Hematopoietic multipotent progenitor cell treated with erythropoietin and hydrocortisone succinate and interleukin-3 and kit ligand, for 6 days (in vitro differentiated cells): ENCODE data around the gene SLC6A9.

Experiments used
- DNase-seq: peaks from one replicate; pipeline ENCODE4 v3.0.0-alpha.2; 2015

Gene SLC6A9

GRCh38 chr1:43981636-43982035 lies 49.6 kb downstream of the SLC6A9 start:
- DNase-seq: no peak

DNA sequence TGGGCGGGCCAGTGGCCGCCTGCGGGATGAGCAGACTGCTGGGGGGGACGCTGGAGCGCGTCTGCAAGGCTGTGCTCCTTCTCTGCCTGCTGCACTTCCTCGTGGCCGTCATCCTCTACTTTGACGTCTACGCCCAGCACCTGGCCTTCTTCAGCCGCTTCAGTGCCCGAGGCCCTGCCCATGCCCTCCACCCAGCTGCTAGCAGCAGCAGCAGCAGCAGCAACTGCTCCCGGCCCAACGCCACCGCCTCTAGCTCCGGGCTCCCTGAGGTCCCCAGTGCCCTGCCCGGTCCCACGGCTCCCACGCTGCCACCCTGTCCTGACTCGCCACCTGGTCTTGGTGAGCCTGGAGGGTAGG lies 50.1 kb downstream of the SLC6A9 start:
- no peak for DNase-seq

GRCh38 chr1:43980255-43981134 lies 50.8 kb downstream of the SLC6A9 start:
- no peak for DNase-seq

GRCh38 chr1:43979528-43980254 lies 51.6 kb downstream of the SLC6A9 start:
- peak; percentile 82 for DNase-seq

DNA sequence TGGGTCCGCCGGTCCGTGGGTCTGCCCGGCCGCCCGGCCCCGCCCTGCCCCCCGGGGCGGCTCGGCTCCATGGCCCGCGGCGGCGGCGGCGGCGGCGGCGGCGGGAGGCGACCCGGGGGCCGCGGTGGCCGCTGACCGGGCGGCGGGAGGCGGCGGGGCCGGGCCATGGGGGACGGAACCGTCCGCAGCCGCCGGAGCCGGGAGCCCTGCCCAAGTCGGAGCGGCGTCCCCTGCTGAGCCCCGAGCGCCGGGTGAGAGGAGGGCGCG lies 52.1 kb downstream of the SLC6A9 start:
- DNase-seq: no peak

DNA sequence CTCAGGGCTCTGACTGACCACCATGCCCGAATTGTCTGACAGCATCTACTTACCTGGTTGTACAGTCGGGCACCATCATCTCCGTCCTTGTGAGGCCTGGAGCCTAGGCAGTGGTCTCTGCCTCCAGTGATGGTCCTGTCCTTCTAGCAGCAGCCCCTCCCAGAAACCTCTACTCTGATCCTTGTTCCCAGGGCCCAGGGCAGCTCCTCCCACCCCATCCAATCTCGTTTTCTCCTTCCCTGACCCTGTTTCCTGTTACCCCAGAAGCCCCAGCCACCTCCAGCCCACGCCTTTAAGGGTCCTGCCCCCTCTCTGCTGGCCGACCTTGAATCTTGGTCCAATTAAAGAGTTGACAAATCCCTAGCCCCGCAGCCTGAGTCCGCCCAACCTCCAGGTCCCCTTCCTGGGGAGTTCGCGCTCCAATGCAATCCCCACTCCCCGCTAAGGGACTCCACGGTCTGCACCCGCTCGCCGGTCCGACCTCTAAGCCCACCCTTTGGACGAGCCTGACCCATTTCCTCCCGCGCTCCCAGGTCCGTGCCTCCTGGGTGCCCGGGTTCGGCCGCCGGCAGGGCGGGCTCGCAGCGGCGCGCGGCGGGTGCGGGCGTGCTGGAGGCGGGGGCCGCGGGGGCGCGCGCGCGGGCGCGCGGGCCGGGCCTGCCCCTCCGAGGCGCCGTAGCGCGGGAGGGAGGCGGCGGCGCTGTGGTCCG lies 52.6 kb downstream of the SLC6A9 start, which contains the start of gene B4GALT2:
Gene B4GALT2, plus strand, starts transcription at position 660 of the 710 bp plus-strand sequence. CDS start 1,951 bp downstream, outside the sequence.
- DNase-seq: peak; percentile 60

GRCh38 chr1:43978264-43978550 lies 53.1 kb downstream of the SLC6A9 start:
- DNase-seq: peak; percentile 39

- DNase-seq: no peak
Observed at GRCh38 chr1:43977376-43978263, 53.6 kb downstream of the SLC6A9 start.

GRCh38 chr1:43976890-43977289 lies 54.4 kb downstream of the SLC6A9 start:
- no peak for DNase-seq

DNA sequence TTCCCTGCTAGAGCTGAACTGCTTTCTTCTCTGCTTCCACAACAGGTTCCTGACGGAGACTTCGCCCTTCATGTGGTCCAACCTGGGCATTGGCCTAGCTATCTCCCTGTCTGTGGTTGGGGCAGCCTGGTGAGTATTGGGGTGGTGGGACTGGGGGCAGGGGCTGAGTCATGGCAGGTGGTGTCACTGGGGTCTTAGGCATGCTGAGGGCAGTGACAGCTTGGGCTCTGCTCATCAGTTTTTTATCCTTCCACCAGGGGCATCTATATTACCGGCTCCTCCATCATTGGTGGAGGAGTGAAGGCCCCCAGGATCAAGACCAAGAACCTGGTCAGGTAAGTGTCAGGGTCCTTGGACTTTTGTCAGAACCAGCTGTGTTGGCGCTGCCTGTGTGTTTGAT lies 55.2 kb downstream of the SLC6A9 start:
- peak; percentile 46 for DNase-seq

DNA sequence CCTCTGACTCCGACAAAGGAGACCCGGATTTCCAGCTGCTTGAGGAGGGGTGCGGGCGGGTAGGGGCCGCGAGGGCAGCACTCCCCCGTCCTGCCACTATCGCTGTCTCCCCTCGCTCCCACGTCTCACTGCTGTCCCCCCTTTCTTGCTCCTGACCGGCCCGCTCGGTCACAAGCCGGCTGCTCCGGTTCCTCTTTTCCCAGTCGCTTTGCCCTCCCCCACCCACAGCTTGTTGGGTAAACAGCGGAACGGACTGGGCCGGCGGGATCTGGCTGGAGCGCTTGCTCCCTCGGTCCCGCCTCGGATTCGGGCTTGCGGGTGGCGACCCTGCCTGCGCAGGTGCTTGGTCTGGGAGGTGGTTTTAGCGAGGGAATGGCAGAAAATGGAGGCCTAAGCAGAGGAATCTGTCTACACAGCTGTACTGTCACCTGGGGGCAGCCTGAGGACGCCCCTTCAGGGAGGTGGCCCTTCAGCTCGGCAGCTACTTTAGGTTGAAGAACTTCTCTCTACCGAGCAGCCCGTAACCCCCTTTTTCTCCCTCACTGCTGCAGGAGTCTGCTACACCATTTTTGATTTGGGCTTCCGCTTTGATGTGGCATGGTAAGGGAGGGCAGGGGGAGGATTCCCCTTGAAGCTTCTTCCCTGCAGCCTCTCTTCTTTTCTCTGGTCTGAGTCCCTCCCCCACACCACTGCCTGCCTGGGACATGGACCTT lies 55.9 kb downstream of the SLC6A9 start:
- peak; percentile 70 for DNase-seq

DNA sequence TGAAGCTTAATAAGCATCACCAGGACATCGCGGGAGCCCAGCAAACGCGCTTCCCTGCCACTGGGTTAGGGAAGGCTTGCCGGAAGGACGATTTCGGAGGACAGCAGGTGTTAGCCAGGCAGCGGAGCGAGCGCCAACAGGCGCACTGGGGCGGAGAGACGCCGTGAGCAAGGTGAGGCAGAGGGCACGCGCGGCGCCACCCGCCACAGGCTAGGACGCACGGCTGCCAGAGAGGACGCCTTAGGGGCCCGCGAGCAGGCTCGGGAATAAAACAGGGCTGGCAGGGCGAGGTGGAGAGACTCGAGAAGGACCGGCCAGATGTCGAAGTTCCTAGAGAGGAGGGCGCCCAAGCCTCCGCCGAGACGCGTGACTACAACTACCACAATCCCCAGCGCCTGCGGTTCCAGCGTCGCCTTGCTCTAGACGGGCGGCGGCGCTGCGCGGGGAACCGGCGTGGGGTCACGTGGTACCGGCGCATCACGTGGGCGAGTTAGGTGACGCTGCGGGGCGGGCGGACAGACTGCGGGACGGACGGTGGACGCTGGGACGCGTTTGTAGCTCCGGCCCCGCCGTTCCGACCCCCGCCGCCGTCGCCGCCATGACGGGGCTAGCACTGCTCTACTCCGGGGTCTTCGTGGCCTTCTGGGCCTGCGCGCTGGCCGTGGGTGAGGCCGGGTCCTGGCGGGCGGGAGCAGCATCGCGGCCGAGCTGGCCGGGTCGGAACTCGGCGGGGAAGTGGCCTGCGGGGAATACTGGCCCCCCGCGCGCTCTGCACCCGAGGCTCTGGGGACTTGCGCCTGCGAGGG lies 56.6 kb downstream of the SLC6A9 start, which contains the start of gene ATP6V0B:
Gene ATP6V0B, plus strand, starts transcription at position 518 of the 806 bp plus-strand sequence. Its CDS starts 81 bp downstream, at position 599.
- peak; percentile 98 for DNase-seq

DNA sequence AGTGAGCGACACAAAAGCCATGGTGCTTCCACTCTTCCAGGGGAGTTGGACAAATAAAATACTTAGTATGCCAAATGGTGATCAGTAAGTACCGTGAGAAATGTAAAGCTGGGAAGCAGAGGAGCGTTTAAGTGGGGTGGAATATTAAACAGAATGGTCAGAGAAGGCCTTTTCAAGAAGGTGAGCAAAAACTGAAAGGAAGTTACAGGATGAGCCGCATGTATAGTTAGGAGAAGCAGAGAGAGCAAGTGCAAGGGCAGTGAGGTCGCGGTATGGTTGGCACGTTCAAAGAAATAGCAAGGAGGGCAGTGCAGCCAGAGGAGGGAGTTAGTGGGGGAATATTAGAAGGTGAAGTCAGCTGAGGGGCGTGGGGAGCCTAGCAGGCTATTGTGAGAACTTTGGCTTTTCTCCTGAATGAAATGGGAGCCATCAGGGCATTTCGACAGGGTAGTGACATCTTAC lies 57.2 kb downstream of the SLC6A9 start:
- DNase-seq: peak; percentile 73

- no peak for DNase-seq
Observed at GRCh38 chr1:43971336-43971980, 59.8 kb downstream of the SLC6A9 start.

GRCh38 chr1:43970911-43971310 lies 60.4 kb downstream of the SLC6A9 start:
- no peak for DNase-seq

- DNase-seq: no peak
Observed at GRCh38 chr1:43970502-43970901, 60.8 kb downstream of the SLC6A9 start.

- peak; percentile 99 for DNase-seq
Observed at GRCh38 chr1:43969746-43970466, 61.4 kb downstream of the SLC6A9 start, which contains the start of gene DPH2. TSS of gene DPH2 (plus strand) at chr1:43970010. CDS start at chr1:43970176, 166 bp downstream.

- no peak for DNase-seq
Observed at GRCh38 chr1:43969416-43969745, 61.9 kb downstream of the SLC6A9 start.

GRCh38 chr1:43968348-43968948 lies 62.8 kb downstream of the SLC6A9 start:
- DNase-seq: peak; percentile 85
